RKO (cell line): ENCODE results near the gene INCA1.
"Not testable (repeated sequence)": the region's sequence is repeated elsewhere in the genome, so short reads cannot be mapped to it uniquely, and the experiment has no call there.

Experiments used
- DNase-seq: peaks from one replicate; pipeline ENCODE4 v3.0.0-alpha.2; 2016; ENCODE audit warnings: low spot score

INCA1 gene, protein sequence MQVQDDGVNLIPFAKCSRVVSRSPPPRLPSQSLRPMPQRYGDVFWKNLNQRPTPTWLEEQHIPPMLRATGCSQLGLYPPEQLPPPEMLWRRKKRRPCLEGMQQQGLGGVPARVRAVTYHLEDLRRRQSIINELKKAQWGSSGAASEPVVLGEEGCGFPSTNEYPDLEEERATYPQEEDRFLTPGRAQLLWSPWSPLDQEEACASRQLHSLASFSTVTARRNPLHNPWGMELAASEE

DNA sequence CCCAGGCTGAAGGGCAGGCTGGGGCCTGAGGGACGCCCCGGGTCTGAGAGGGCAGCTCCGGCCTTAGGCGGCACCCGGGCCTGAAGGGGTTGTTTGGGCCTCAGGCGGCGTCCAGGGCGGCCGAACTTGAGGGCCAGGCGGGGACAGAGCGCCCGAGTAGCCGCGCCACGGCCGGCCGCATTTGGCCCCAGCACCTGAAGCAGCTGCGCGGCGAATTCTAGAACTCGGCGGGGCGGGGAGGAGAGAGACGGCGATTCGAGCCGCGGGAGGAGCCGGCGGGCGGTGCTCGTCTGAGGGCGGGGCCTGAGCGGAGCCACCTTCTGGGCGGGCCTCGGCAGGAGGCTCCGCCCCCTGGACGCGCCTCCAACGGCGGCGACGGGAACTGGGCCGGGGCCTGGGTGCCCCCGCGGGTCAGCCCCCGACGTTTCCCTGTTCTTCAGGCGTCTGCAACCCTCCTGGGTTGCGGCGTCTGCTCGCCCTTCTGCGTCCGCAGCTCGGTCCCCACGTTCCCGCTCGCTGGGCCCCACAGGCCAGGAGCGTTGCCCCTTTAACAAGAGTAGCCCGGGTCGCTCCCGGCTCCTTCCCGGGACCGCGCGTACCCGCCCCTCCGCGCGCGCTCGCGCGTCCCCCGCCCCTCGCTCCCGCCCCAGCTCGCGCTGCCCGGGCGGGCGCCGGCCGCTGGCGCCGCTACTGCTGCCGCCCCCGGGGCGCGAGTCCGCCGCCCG, at the start of gene INCA1, which contains the start of gene KIF1C:
Gene INCA1, minus strand, starts transcription at position 221 of the 725 bp plus-strand sequence. CDS start 3,085 bp downstream, outside the sequence.
Gene KIF1C, plus strand, starts transcription at position 649 of the 725 bp plus-strand sequence. CDS start 2,297 bp downstream, outside the sequence.
- peak; percentile 90 for DNase-seq

- no peak for DNase-seq
Observed at GRCh38 chr17:5045496-5045895, 48.2 kb upstream of the INCA1 start.

DNA sequence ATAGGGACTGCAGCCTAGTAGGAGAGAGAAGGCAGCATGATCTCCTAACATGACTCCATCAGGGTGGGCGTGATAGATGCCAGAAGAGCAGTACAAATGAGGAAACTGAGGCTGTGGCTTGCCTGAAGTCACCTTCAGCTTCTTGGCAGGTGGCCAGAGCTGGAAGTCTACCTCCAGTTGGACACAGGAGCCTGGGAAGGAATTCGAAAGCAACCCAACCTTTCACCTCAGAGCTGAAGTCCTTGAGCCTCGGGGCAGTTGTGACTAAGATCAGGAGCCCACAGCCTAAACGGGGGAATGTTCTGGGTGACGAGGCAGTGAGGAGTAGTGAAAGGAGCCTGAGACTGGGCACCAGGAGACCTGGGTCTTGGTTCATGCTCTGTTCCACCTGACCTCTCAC, 47.3 kb upstream of the INCA1 start:
- DNase-seq, result no peak

DNA sequence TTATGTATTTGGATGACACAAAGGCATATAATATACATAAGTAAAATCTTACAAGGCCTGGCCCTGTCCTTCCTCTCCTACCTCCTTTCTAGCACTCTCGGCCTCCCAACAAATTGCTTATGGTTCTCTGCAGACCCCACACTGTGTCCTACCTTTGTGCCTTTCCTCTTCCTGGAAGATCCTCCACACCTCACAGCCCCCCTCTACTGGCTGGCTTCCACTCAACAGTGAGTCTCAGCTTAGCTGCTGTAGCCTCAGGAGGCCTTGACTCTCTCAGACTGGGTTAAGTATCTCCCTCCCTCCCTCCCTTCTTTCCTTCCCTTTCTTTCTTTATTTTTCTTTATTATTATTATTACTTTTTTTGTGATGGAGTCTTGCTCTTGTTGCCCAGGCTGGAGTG, 46.2 kb upstream of the INCA1 start:
- DNase-seq, result no peak

GRCh38 chr17:5042157-5043022, 45.1 kb upstream of the INCA1 start:
- no peak for DNase-seq

DNA sequence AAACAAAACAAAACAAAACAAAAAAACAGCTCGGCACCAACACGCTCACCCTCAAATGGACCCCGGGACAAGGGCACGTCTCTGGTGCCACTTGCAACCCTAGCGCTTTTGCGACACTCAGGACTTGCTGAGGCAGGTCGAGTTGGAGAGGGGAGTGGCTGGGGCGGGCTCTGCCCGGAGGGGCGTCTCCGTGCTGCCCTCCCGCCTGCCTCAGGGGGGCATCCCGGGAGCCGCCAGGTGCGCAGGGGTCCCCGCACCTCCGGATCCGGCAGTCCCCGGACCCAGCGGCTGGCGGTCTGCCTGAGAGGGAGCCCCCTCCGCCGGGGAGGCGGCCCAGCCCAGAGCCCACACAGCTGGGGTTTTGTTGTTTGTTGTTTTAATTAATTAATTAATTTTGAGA, 38.0 kb upstream of the INCA1 start, which contains the start of gene SLC52A1:
Gene SLC52A1, minus strand, starts transcription at position 112 of the 400 bp plus-strand sequence. CDS start 820 bp downstream, outside the sequence.
- no peak for DNase-seq

- DNase-seq, result no peak
Observed at GRCh38 chr17:5034651-5035050, 37.3 kb upstream of the INCA1 start.

- DNase-seq, result no peak
Observed at GRCh38 chr17:5034063-5034462, 36.7 kb upstream of the INCA1 start.

- DNase-seq, result no peak
Observed at GRCh38 chr17:5033352-5034015, 36.2 kb upstream of the INCA1 start.

- no peak for DNase-seq
Observed at GRCh38 chr17:5032865-5033264, 35.5 kb upstream of the INCA1 start.

DNA sequence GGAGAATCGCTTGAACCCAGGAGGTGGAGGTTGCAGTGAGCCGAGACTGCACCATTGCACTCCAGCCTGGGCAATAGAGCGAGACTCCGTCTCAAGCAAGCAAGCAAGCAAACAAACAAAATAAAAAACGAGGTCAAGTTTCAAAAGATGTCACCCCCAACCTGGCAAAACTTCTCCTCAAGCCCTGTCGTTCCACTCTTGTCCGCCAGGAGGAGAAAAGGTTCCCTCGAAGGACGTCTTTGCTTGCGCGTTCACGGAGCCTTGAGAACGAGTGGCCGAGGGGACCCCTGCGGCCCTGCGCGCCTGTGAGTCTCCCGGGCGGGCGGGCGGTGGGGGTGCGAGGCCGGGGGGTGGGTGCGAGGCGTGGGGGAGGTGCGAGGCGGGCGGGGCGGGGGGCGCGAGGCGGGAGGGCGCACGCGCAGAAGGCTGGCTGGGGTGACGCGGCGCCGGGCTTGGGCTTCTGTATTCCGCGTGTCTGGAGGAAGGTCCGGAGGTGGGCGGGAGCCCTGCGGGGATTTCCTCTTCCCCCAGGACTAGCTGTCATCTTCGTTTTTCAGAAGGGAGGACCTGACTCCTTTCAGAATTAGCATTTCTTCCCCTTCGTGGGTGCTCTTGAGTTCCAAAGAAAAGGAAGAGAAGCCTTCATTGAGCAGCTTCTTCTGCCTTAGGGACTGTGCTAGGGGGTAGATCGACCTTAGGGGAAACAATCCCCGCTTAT, 34.2 kb upstream of the INCA1 start:
- DNase-seq, result peak; percentile 84

- DNase-seq, result not testable (repeated sequence)
Observed at GRCh38 chr17:5030168-5030567, 32.8 kb upstream of the INCA1 start.

DNA sequence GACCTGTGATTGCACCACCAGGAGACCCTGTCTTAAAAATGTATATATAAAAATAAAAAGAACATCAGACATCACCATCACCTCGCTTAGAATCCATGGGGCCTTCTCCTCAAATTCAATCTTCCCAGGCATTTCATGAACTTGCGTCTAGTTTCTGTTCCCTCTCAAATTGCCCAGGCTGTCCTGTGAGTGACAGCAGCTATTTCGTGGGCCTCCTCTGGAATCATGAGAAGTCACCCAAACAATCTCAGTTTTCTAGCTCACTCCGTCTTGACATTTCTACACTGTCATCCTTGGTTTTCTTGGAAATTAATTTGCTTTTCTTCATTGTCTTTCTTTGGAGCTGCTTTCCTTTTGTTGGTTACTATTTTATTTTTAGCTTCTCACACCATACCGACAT, 30.6 kb upstream of the INCA1 start:
- no peak for DNase-seq

- no peak for DNase-seq
Observed at GRCh38 chr17:5027299-5027698, 30.0 kb upstream of the INCA1 start.

DNA sequence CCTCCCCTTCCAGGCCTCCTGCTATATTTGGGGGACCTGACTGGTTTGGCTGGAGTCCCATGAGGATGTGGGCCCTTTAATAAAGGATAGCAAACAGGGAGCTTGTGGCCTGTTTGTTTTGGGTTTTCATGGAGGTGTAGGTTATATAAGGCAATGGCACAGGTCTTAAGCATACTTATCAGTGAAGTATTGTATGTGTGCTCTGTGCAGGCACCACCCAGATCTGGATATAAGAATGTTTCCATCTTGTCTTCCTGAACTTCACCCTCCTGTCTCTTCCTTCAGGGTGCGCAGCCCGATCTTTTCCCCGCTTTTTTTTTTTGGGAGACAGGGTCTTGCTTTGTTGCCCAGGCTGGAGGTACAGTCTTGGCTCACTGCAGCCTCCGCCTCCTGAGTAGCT, 27.3 kb upstream of the INCA1 start:
- DNase-seq, result no peak

GRCh38 chr17:5023588-5024147, 26.3 kb upstream of the INCA1 start:
- no peak for DNase-seq

GRCh38 chr17:5022171-5022711, 24.9 kb upstream of the INCA1 start:
- DNase-seq, result no peak

DNA sequence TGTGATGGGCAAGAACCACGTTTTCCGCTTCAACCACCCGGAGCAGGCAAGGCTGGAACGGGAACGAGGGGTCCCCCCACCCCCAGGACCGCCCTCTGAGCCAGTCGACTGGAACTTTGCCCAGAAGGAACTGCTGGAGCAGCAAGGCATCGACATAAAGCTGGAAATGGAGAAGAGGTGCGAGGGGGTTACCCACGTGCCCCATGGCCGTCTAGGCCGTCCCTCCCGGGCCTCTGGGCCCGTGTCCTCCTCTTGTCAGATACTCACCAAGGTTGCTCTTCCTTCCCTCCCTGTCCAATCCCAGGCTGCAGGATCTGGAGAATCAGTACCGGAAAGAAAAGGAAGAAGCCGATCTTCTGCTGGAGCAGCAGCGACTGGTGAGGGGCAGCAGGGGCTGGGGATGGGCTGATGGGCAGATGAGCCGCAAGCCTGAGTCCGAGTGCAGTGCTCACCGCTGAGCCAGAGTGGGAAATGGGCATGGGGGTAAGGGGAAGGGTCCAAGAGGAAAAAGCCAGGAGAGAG, 23.2 kb upstream of the INCA1 start:
- DNase-seq, result no peak

- DNase-seq, result peak; percentile 52
Observed at GRCh38 chr17:5019475-5019956, 22.2 kb upstream of the INCA1 start.

DNA sequence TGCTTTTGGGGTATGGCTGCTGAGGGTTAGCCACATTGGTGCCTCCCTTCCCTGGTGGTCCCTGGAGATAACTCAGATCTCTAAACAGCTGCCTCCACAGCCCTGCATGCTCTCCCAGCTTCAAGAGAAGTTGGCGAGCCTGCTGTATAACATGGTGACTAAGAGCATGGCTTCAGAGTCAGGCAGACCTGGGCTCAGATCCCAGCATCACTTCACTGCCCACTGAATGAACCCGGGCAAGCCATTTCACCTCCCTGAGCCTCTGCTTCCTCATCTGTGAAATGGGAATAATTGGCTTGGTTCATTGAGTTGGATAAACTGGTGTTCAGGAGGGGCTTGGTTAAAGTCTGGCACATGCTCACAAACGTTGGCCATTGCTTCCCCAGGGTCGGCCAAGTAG, 17.0 kb upstream of the INCA1 start:
- DNase-seq, result no peak
